ENCODE measurements around the gene BANF2. TPM values are rescaled to one million over a fixed set of nuclear protein-coding genes. Genes with fewer than 3 reads are reported as not detected.

Gene BANF2
- total and polyA plus RNA-seq, 3 donors from 2014 or later, result 29.5 to 133 (median 60.2) TPM

GRCh38 chr20:17660667-17661066, 39.1 kb upstream of the BANF2 start:
- no peaks in the 10 kb centered on the region for H3K4me1 ChIP-seq
- H3K36me3 ChIP-seq (ENCODE audit: low read depth, missing control alignments), result no peaks in the 10 kb centered on the region
- H3K27me3 ChIP-seq, result no peaks in the 10 kb centered on the region
- H3K27ac ChIP-seq, result no peak overlapping the region
- no peak overlapping the region for H3K4me3 ChIP-seq
- H3K9me3 ChIP-seq, result no peaks in the 10 kb centered on the region
- TF ChIP-seq POLR2A (IDR thresholded peaks at IDR 0.05), result no peak
- TF ChIP-seq CTCF (IDR thresholded peaks at IDR 0.05), result no peak
- intact Hi-C loops (cut with DNase I; ENCODE audit: low total_unique reads), result no loop called here
- no peak for DNase-seq
- 69 to 75% methylated on average over 6 of the region's 6 CpGs for WGBS, 2 donors

GRCh38 chr20:17661121-17661744, 38.5 kb upstream of the BANF2 start:
- Histone ChIP-seq H3K4me1 (no peaks in the 10 kb centered on the region), H3K27me3 (no peaks in the 10 kb centered on the region), H3K36me3 (ENCODE audit: low read depth, missing control alignments) (no peaks in the 10 kb centered on the region), H3K4me3 (no peak overlapping the region), H3K9me3 (no peaks in the 10 kb centered on the region), H3K27ac (no peak overlapping the region)
- intact Hi-C loops (cut with DNase I; ENCODE audit: low total_unique reads), result no loop called here
- no peak for DNase-seq
- 70 to 73% methylated on average over 5 of the region's 5 CpGs for WGBS, 2 donors
- TF ChIP-seq POLR2A (IDR thresholded peaks at IDR 0.05), result no peak
- TF ChIP-seq CTCF (IDR thresholded peaks at IDR 0.05), result no peak

- 68 to 70% methylated on average over 9 to 10 of the region's 10 CpGs for WGBS, 2 donors
- intact Hi-C loops (cut with DNase I; ENCODE audit: low total_unique reads), result no loop called here
- H3K4me3 ChIP-seq, result no peak overlapping the region
- TF ChIP-seq POLR2A (IDR thresholded peaks at IDR 0.05), result no peak
- no peak for TF ChIP-seq CTCF (IDR thresholded peaks at IDR 0.05)
- H3K9me3 ChIP-seq, result no peaks in the 10 kb centered on the region
- no peaks in the 10 kb centered on the region for H3K4me1 ChIP-seq
- DNase-seq, result no peak
- no peak overlapping the region for H3K27ac ChIP-seq
- no peaks in the 10 kb centered on the region for H3K27me3 ChIP-seq
- H3K36me3 ChIP-seq (ENCODE audit: low read depth, missing control alignments), result no peaks in the 10 kb centered on the region
Measured at GRCh38 chr20:17662333-17663039, 37.3 kb upstream of the BANF2 start.

- intact Hi-C loops (cut with DNase I; ENCODE audit: low total_unique reads), result no loop called here
- no peaks in the 10 kb centered on the region for H3K36me3 ChIP-seq (ENCODE audit: low read depth, missing control alignments)
- no peak overlapping the region for H3K27ac ChIP-seq
- no peak for DNase-seq
- TF ChIP-seq CTCF (IDR thresholded peaks at IDR 0.05), result no peak
- no peak for TF ChIP-seq POLR2A (IDR thresholded peaks at IDR 0.05)
- H3K27me3 ChIP-seq, result no peaks in the 10 kb centered on the region
- 92% methylated on average over 13 of the region's 13 CpGs for WGBS, 2 donors
- H3K4me1 ChIP-seq, result no peaks in the 10 kb centered on the region
- H3K9me3 ChIP-seq, result no peaks in the 10 kb centered on the region
- H3K4me3 ChIP-seq, result no peak overlapping the region
Measured at GRCh38 chr20:17663040-17663399, 36.7 kb upstream of the BANF2 start.

- intact Hi-C loops (cut with DNase I; ENCODE audit: low total_unique reads), result no loop called here
- H3K9me3 ChIP-seq, result no peaks in the 10 kb centered on the region
- WGBS, 2 donors, result 70 to 73% methylated on average over 5 of the region's 5 CpGs
- no peak overlapping the region for H3K4me3 ChIP-seq
- DNase-seq, result no peak
- H3K4me1 ChIP-seq, result no peaks in the 10 kb centered on the region
- no peak overlapping the region for H3K27ac ChIP-seq
- no peaks in the 10 kb centered on the region for H3K36me3 ChIP-seq (ENCODE audit: low read depth, missing control alignments)
- H3K27me3 ChIP-seq, result no peaks in the 10 kb centered on the region
- no peak for TF ChIP-seq POLR2A (IDR thresholded peaks at IDR 0.05)
- no peak for TF ChIP-seq CTCF (IDR thresholded peaks at IDR 0.05)
Measured at GRCh38 chr20:17663486-17663885, 36.3 kb upstream of the BANF2 start.

All from testis (tissue), 3 donors.